B cell (primary cell): ENCODE measurements around the gene PEBP1. TPM values are rescaled to one million over a fixed set of nuclear protein-coding genes. Genes with fewer than 3 reads are reported as not detected.

ENCODE experiments used
- ATAC-seq: fragments of 200-7000 bp; cut with Tn5 transposase; one replicate; pipeline ENCODE4 v1.10.0; 2021; ENCODE audit warnings: low read depth, mild to moderate bottlenecking, moderate number of reproducible peaks, moderate library complexity
- CTCF ChIA-PET: fragments of 350-600 bp; sonication (Branson Sonifier 250); formaldehyde crosslinking; loops from one replicate; lab custom pipeline; 2021; ENCODE audit warnings: antibody characterized with exemption, inconsistent platforms; lab: Charles Lee
- POLR2A ChIA-PET: fragments of 350-600 bp; sonication (Branson Sonifier 250); formaldehyde crosslinking; loops from one replicate; lab custom pipeline; 2021; ENCODE audit warnings: antibody characterized with exemption; lab: Charles Lee
- DNase-seq: peaks from one replicate; pipeline ENCODE4 v3.0.0; 2013
- H2AFZ ChIP-seq: 2 replicates; pipeline ENCODE4 v1.6.1; 2012; ENCODE audit warnings: mild to moderate bottlenecking, low read depth, low read length; ENCODE audit not compliant: insufficient read depth, poor library complexity, severe bottlenecking
- H3K27ac ChIP-seq, 2 donors: 1 replicate in 1 of 2; 2 replicates in 1 of 2; pipeline ENCODE4 v1.5.1; 2012 to 2013; ENCODE audit warnings: low read length in 2 of 2, mild to moderate bottlenecking in 2 of 2, moderate library complexity in 1 of 2
- H3K27me3 ChIP-seq, 4 experiments: fragments of 200-600 bp in 1 of 4; sonication (generic) in 1 of 4; replicated peaks in 1 of 4; 1 replicate in 2 of 4; 2 replicates in 2 of 4; pipeline versions ENCODE4 v1.6.1 to v1.7.0; 2013 to 2016; ENCODE audit warnings: low read length in 3 of 4, mild to moderate bottlenecking in 2 of 4, mixed read lengths in 1 of 4, moderate library complexity in 1 of 4; ENCODE audit not compliant: insufficient read depth in 4 of 4, control insufficient read depth in 3 of 4; ENCODE audit errors: control extremely low read depth in 1 of 4
- H3K36me3 ChIP-seq, 2 experiments: replicated peaks in 1 of 2; 1 replicate in 1 of 2; 2 replicates in 1 of 2; pipeline versions ENCODE4 v1.6.1 to v1.7.1; 2013; ENCODE audit warnings: low read length in 1 of 2; ENCODE audit not compliant: insufficient read depth in 2 of 2, control insufficient read depth in 1 of 2; ENCODE audit errors: control extremely low read depth in 1 of 2, extremely low read depth in 1 of 2
- H3K4me1 ChIP-seq, 2 donors: fragments of 200-600 bp in 1 of 2; sonication (generic) in 1 of 2; 1 replicate in 1 of 2; 2 replicates in 1 of 2; pipeline versions ENCODE4 v1.5.1 to v1.6.1; 2013 to 2017; ENCODE audit warnings: low read length in 2 of 2; ENCODE audit not compliant: control insufficient read depth in 2 of 2, insufficient read depth in 2 of 2
- H3K4me2 ChIP-seq: replicated peaks from 2 replicates; pipeline ENCODE3; 2012; ENCODE audit warnings: mild to moderate bottlenecking, low read depth, low read length; ENCODE audit not compliant: poor library complexity, severe bottlenecking
- H3K4me3 ChIP-seq, 5 experiments: fragments of 200-600 bp in 1 of 5; sonication (generic) in 1 of 5; 1 replicate in 3 of 5; 2 replicates in 2 of 5; pipeline versions ENCODE4 v1.5.1 to v1.7.0; 2011 to 2016; ENCODE audit warnings: low read length in 4 of 5, mild to moderate bottlenecking in 4 of 5, low read depth in 2 of 5, control low read depth in 1 of 5, moderate library complexity in 1 of 5; ENCODE audit not compliant: insufficient read depth in 1 of 5; ENCODE audit errors: control extremely low read depth in 1 of 5, extremely low read depth in 1 of 5
- H3K79me2 ChIP-seq: fragments of 200-600 bp; sonication (generic); one replicate; pipeline ENCODE4 v1.6.0; 2016; ENCODE audit warnings: low read length; ENCODE audit not compliant: control insufficient read depth, insufficient read depth
- H3K9ac ChIP-seq: fragments of 200-600 bp; sonication (generic); 2 replicates; pipeline ENCODE4 v1.6.1; 2017; ENCODE audit warnings: mild to moderate bottlenecking, low read length, moderate library complexity
- H3K9me3 ChIP-seq, 3 donors: one replicate each; pipeline versions ENCODE4 v1.6.1 to v1.7.1; 2013; ENCODE audit warnings: low read length in 2 of 3; ENCODE audit not compliant: control insufficient read depth in 2 of 3, insufficient read depth in 1 of 3; ENCODE audit errors: control extremely low read depth in 1 of 3
- H4K20me1 ChIP-seq: 2 replicates; pipeline ENCODE4 v1.6.0; 2012; ENCODE audit warnings: mild to moderate bottlenecking, low read length; ENCODE audit not compliant: insufficient read depth, control insufficient read depth, poor library complexity, severe bottlenecking
- H3K27ac Mint-ChIP-seq: one replicate; pipeline ENCODE4 v1.8.0; 2021; ENCODE audit warnings: mixed read lengths
- H3K27me3 Mint-ChIP-seq: one replicate; pipeline ENCODE4 v1.8.0; 2021; ENCODE audit warnings: mixed read lengths
- H3K4me1 Mint-ChIP-seq: one replicate; pipeline ENCODE4 v1.8.0; 2021; ENCODE audit warnings: mixed read lengths
- H3K4me3 Mint-ChIP-seq: one replicate; pipeline ENCODE4 v1.8.0; 2021; ENCODE audit warnings: mixed read lengths
- H3K9me3 Mint-ChIP-seq: one replicate; pipeline ENCODE4 v1.8.0; 2022; ENCODE audit warnings: mixed read lengths; ENCODE audit not compliant: insufficient read depth
- EZH2 ChIP-seq: IDR thresholded peaks from 2 replicates; pipeline ENCODE4 v1.6.1; 2012; ENCODE audit warnings: borderline replicate concordance, low read depth, mild to moderate bottlenecking, moderate library complexity, low read length; ENCODE audit not compliant: insufficient read depth, poor library complexity, severe bottlenecking
- WGBS: methylation state at CpG from one replicate; pipeline ENCODE4 v1.1.5; 2013; ENCODE audit warnings: missing lambda C conversion rate; ENCODE audit not compliant: insufficient coverage; 5-methylcytosine and 5-hydroxymethylcytosine counted together
- intact Hi-C: fragments of 100-400 bp; cut with micrococcal nuclease; formaldehyde crosslinking; loops from one replicate; pipeline ENCODE4 v1.10.0; 2022
- polyA plus RNA-seq: library from polyadenylated mRNA; depleted of rRNA; stranded (reverse); fragments of >200 nt; gene quantifications from 2 replicates; pipeline ENCODE4 v1.2.3, GENCODE V29; 2012
- total RNA-seq, 2 donors: library from RNA; stranded (reverse); fragments of 120-200 nt in 1 of 2; gene quantifications; 1 replicate in 1 of 2; 2 replicates in 1 of 2; pipeline versions ENCODE4 v1.2.3 to v1.2.4, GENCODE V29; 2013 to 2022
- TF ChIP-seq, protein P1 (sequence below): fragments of 200-600 bp; IDR thresholded peaks from one replicate; pipeline ENCODE4 v1.8.0; 2022; ENCODE audit warnings: antibody characterized with exemption, mild to moderate bottlenecking

The PEBP1 gene
- total and polyA plus RNA-seq, 2 donors (not counting 1 experiment from before 2014, with no cell fraction given) = 76.6 to 106 TPM

GRCh38 chr12:118151755-118152154 lies 15.8 kb downstream of the PEBP1 start:
- no peak overlapping the region for H3K27ac Mint-ChIP-seq
- Histone ChIP-seq H3K4me2 (no peak overlapping the region), H3K27me3 (no peaks in the 10 kb centered on the region), H4K20me1 (no peaks in the 10 kb centered on the region), H3K79me2 (no peaks in the 10 kb centered on the region), H3K36me3 (peaks cover 6 to 17% of the 10 kb centered on the region in 2 experiments), H3K9ac (no peak overlapping the region), H3K4me1 (no peaks in the 10 kb centered on the region), H2AFZ (no peak overlapping the region), H3K4me3 (no peak overlapping the region), H3K27ac (no peak overlapping the region), H3K9me3 (no peaks in the 10 kb centered on the region)
- no peak overlapping the region for H3K4me3 Mint-ChIP-seq
- ChIA-PET POLR2A (no interaction called here), CTCF (interaction anchor here (0.9 kb wide), 1 partner anchor 15 kb away, joined by 3 read pairs; no protein-coding TSS in a partner anchor)
- no peak for ATAC-seq
- no peak for TF ChIP-seq EZH2
- TF ChIP-seq, protein P1, sequence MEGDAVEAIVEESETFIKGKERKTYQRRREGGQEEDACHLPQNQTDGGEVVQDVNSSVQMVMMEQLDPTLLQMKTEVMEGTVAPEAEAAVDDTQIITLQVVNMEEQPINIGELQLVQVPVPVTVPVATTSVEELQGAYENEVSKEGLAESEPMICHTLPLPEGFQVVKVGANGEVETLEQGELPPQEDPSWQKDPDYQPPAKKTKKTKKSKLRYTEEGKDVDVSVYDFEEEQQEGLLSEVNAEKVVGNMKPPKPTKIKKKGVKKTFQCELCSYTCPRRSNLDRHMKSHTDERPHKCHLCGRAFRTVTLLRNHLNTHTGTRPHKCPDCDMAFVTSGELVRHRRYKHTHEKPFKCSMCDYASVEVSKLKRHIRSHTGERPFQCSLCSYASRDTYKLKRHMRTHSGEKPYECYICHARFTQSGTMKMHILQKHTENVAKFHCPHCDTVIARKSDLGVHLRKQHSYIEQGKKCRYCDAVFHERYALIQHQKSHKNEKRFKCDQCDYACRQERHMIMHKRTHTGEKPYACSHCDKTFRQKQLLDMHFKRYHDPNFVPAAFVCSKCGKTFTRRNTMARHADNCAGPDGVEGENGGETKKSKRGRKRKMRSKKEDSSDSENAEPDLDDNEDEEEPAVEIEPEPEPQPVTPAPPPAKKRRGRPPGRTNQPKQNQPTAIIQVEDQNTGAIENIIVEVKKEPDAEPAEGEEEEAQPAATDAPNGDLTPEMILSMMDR = no peak
- no peaks in the 10 kb centered on the region for H3K27me3 Mint-ChIP-seq
- WGBS = 94% methylated on average over 3 of the region's 5 CpGs
- DNase-seq = no peak
- H3K9me3 Mint-ChIP-seq = no peaks in the 10 kb centered on the region
- intact Hi-C loops = no loop called here
- no peaks in the 10 kb centered on the region for H3K4me1 Mint-ChIP-seq

- Mint-ChIP-seq H3K4me1 (peaks cover 3% of the 10 kb centered on the region), H3K9me3 (no peaks in the 10 kb centered on the region), H3K27me3 (no peaks in the 10 kb centered on the region), H3K4me3 (no peak overlapping the region), H3K27ac (no peak overlapping the region)
- Histone ChIP-seq H3K36me3 (peaks cover 15 to 62% of the 10 kb centered on the region in 2 experiments), H3K4me2 (no peak overlapping the region), H3K4me3 (no peak overlapping the region), H2AFZ (no peak overlapping the region), H3K9me3 (no peaks in the 10 kb centered on the region), H3K79me2 (no peaks in the 10 kb centered on the region), H3K9ac (no peak overlapping the region), H3K27ac (no peak overlapping the region), H3K27me3 (no peaks in the 10 kb centered on the region), H3K4me1 (no peaks in the 10 kb centered on the region), H4K20me1 (no peaks in the 10 kb centered on the region)
- TF ChIP-seq, protein P1 = no peak
- no peak for TF ChIP-seq EZH2
- intact Hi-C loops = no loop called here
- ChIA-PET POLR2A (no interaction called here), CTCF (interaction anchor here (0.8 to 3.1 kb wide), 4 partner anchors 15 to 216 kb away, joined by 3 to 12 read pairs (median 6); partner anchors contain the start of gene SUDS3)
- ATAC-seq = no peak
- no CpG with 5 or more reads among the region's 3 CpGs for WGBS
- DNase-seq = no peak
Observed at GRCh38 chr12:118160536-118160935, 24.6 kb downstream of the PEBP1 start.
